Hepatocyte (in vitro differentiated cells): Measurements from ENCODE around the gene OR5AN1. TPM values are rescaled to one million over a fixed set of nuclear protein-coding genes. Genes with fewer than 3 reads are reported as not detected.

Experiments
- DNase-seq: peaks from one replicate; pipeline ENCODE4 v3.0.0-alpha.2; 2016; ENCODE audit warnings: low spot score
- H2AFZ ChIP-seq: fragments of 200-600 bp; sonication (generic); 2 replicates; pipeline ENCODE4 v1.6.0; 2016; ENCODE audit warnings: antibody characterized with exemption, mild to moderate bottlenecking
- H3K27ac ChIP-seq: fragments of 200-600 bp; sonication (generic); 2 replicates; pipeline ENCODE4 v1.5.1; 2016; ENCODE audit warnings: mild to moderate bottlenecking
- H3K27me3 ChIP-seq: fragments of 200-600 bp; sonication (generic); 2 replicates; pipeline ENCODE4 v1.6.1; 2016
- H3K36me3 ChIP-seq: fragments of 200-600 bp; sonication (generic); replicated peaks from 2 replicates; pipeline ENCODE4 v1.5.1; 2016; ENCODE audit warnings: low read depth; ENCODE audit not compliant: insufficient read depth
- H3K4me1 ChIP-seq: fragments of 200-600 bp; sonication (generic); 2 replicates; pipeline ENCODE4 v1.5.1; 2016; ENCODE audit warnings: mild to moderate bottlenecking, moderate library complexity; ENCODE audit not compliant: insufficient read depth
- H3K4me2 ChIP-seq: fragments of 200-600 bp; sonication (generic); 2 replicates; pipeline ENCODE4 v1.6.0; 2016
- H3K4me3 ChIP-seq: fragments of 200-600 bp; sonication (generic); 2 replicates; pipeline ENCODE4 v1.5.1; 2016; ENCODE audit warnings: mild to moderate bottlenecking
- H3K79me2 ChIP-seq: fragments of 200-600 bp; sonication (generic); 2 replicates; pipeline ENCODE4 v1.6.0; 2017; ENCODE audit warnings: mild to moderate bottlenecking
- H3K9me2 ChIP-seq: fragments of 200-600 bp; sonication (generic); replicated peaks from 2 replicates; pipeline ENCODE4 v1.6.0; 2017; ENCODE audit warnings: mild to moderate bottlenecking; ENCODE audit not compliant: insufficient read depth
- H3K9me3 ChIP-seq: fragments of 200-600 bp; sonication (generic); 2 replicates; pipeline ENCODE4 v1.5.1; 2016; ENCODE audit warnings: low read depth, mild to moderate bottlenecking
- H4K20me1 ChIP-seq: fragments of 200-600 bp; sonication (generic); 2 replicates; pipeline ENCODE4 v1.6.0; 2016; ENCODE audit warnings: mild to moderate bottlenecking; ENCODE audit not compliant: insufficient read depth, poor library complexity, severe bottlenecking
- EZH2 ChIP-seq: fragments of 200-600 bp; sonication (generic); IDR thresholded peaks from 2 replicates; pipeline ENCODE4 v1.6.1; 2016; ENCODE audit warnings: antibody characterized with exemption, mild to moderate bottlenecking, borderline replicate concordance
- EZH2phosphoT487 ChIP-seq: fragments of 200-600 bp; sonication (generic); IDR thresholded peaks from one replicate; pipeline ENCODE4 v1.6.1; 2018; ENCODE audit warnings: antibody characterized with exemption, mild to moderate bottlenecking, low read depth, moderate library complexity; ENCODE audit not compliant: unreplicated experiment, severe bottlenecking
- WGBS: methylation state at CpG from one replicate; pipeline ENCODE4 v1.1.6; 2016; ENCODE audit warnings: low lambda C conversion rate; ENCODE audit errors: missing lambda C conversion rate; 5-methylcytosine and 5-hydroxymethylcytosine counted together
- polyA plus RNA-seq: library from polyadenylated mRNA; unstranded; fragments of >200 nt; fragmentation: Nextera tagmentation; extraction: Ambion mirVana; gene quantifications from 2 replicates; pipeline ENCODE4 v1.2.1, GENCODE V29; 2016
- total RNA-seq: library from RNA; depleted of rRNA; stranded (reverse); fragments of >200 nt; gene quantifications from 2 replicates; pipeline ENCODE4 v1.2.3, GENCODE V29; 2014
- TF ChIP-seq, protein P1 (sequence below): fragments of 200-600 bp; sonication (generic); IDR thresholded peaks from 2 replicates; pipeline ENCODE4 v1.5.1; 2016; ENCODE audit warnings: antibody characterized with exemption, mild to moderate bottlenecking; ENCODE audit not compliant: poor library complexity

Gene OR5AN1
- total and polyA plus RNA-seq, 2 experiments from 2014 or later, result not detected

GRCh38 chr11:59355226-59355625 is 3.5 kb upstream of the OR5AN1 start:
- H2AFZ ChIP-seq, result no peak overlapping the region
- no peaks in the 10 kb centered on the region for H3K4me1 ChIP-seq
- H3K4me2 ChIP-seq, result no peak overlapping the region
- H4K20me1 ChIP-seq, result no peaks in the 10 kb centered on the region
- H3K9me2 ChIP-seq, result no peaks in the 10 kb centered on the region
- no peak for DNase-seq
- H3K79me2 ChIP-seq, result no peaks in the 10 kb centered on the region
- no peak for TF ChIP-seq EZH2
- no peak for TF ChIP-seq EZH2phosphoT487
- TF ChIP-seq, protein P1, sequence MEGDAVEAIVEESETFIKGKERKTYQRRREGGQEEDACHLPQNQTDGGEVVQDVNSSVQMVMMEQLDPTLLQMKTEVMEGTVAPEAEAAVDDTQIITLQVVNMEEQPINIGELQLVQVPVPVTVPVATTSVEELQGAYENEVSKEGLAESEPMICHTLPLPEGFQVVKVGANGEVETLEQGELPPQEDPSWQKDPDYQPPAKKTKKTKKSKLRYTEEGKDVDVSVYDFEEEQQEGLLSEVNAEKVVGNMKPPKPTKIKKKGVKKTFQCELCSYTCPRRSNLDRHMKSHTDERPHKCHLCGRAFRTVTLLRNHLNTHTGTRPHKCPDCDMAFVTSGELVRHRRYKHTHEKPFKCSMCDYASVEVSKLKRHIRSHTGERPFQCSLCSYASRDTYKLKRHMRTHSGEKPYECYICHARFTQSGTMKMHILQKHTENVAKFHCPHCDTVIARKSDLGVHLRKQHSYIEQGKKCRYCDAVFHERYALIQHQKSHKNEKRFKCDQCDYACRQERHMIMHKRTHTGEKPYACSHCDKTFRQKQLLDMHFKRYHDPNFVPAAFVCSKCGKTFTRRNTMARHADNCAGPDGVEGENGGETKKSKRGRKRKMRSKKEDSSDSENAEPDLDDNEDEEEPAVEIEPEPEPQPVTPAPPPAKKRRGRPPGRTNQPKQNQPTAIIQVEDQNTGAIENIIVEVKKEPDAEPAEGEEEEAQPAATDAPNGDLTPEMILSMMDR, result no peak
- no peak overlapping the region for H3K27ac ChIP-seq
- H3K27me3 ChIP-seq, result no peaks in the 10 kb centered on the region
- H3K36me3 ChIP-seq, result no peaks in the 10 kb centered on the region
- H3K9me3 ChIP-seq, result no peaks in the 10 kb centered on the region
- WGBS, result 75% methylated on average over 4 of the region's 4 CpGs
- H3K4me3 ChIP-seq, result no peak overlapping the region

- TF ChIP-seq EZH2 (no peak), EZH2phosphoT487 (no peak)
- TF ChIP-seq, protein P1, result no peak
- Histone ChIP-seq H3K79me2 (no peaks in the 10 kb centered on the region), H3K9me3 (no peaks in the 10 kb centered on the region), H3K4me3 (no peak overlapping the region), H3K27ac (no peak overlapping the region), H3K36me3 (no peaks in the 10 kb centered on the region), H3K9me2 (no peaks in the 10 kb centered on the region), H3K4me1 (no peaks in the 10 kb centered on the region), H4K20me1 (no peaks in the 10 kb centered on the region), H2AFZ (no peak overlapping the region), H3K27me3 (no peaks in the 10 kb centered on the region), H3K4me2 (no peak overlapping the region)
- DNase-seq, result no peak
- WGBS, result 100% methylated on average over 1 of the region's 1 CpG
These were observed 2.1 kb upstream of the OR5AN1 start for GRCh38 chr11:59356561-59356960.

DNA sequence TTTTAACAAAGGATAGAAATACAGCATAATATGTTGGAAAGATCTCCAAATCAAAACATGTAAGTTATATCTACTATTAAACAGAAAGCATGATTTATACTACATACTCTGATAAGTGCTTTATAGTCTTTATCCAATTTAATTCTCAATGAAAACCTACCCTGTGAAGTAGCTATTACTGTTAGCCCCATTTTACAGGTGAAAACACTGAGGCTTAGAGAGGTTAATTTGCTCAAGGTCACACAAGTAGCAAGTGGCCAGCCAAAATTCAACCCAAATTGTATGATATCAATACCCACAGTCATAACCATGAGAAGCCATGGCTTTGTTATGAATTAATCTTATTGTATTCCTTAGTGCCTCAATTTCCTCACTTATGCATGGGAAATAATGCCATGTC is 675 bp upstream of the OR5AN1 start:
- Histone ChIP-seq H3K9me2 (no peaks in the 10 kb centered on the region), H3K79me2 (no peaks in the 10 kb centered on the region), H3K9me3 (no peaks in the 10 kb centered on the region), H3K27ac (no peak overlapping the region), H3K4me1 (no peaks in the 10 kb centered on the region), H4K20me1 (no peaks in the 10 kb centered on the region), H2AFZ (no peak overlapping the region), H3K4me3 (no peak overlapping the region), H3K36me3 (no peaks in the 10 kb centered on the region), H3K4me2 (no peak overlapping the region), H3K27me3 (no peaks in the 10 kb centered on the region)
- no peak for DNase-seq
- TF ChIP-seq, protein P1, result no peak
- TF ChIP-seq EZH2, result no peak
- no peak for TF ChIP-seq EZH2phosphoT487
